GM23338 (cell line): Measurements from ENCODE around the gene SMARCC2. TPM values are rescaled to one million over a fixed set of nuclear protein-coding genes. Genes with fewer than 3 reads are reported as not detected.

ENCODE experiments used
- ATAC-seq: fragments of 200-7000 bp; cut with Tn5 transposase; 3 replicates; pipeline ENCODE4 v1.9.1; 2020
- DNase-seq: peaks from one replicate; pipeline ENCODE4 v3.0.0-alpha.2; 2015; ENCODE audit warnings: low spot score
- H2AFZ ChIP-seq: fragments of 200-600 bp; sonication (generic); 2 replicates; pipeline ENCODE4 v1.8.0; 2016; ENCODE audit warnings: antibody characterized with exemption, mild to moderate bottlenecking, moderate library complexity
- H3F3A ChIP-seq: fragments of 200-600 bp; sonication (generic); replicated peaks from 2 replicates; pipeline ENCODE4 v1.8.0; 2017; ENCODE audit warnings: antibody characterized with exemption, mixed run types, low read depth
- H3K27ac ChIP-seq: fragments of 200-600 bp; sonication (generic); 2 replicates; pipeline ENCODE4 v1.6.1; 2016; ENCODE audit warnings: low read depth
- H3K27me3 ChIP-seq: fragments of 200-600 bp; sonication (generic); 2 replicates; pipeline ENCODE4 v1.8.0; 2016; ENCODE audit warnings: mild to moderate bottlenecking, mixed run types, moderate library complexity; ENCODE audit not compliant: insufficient read depth
- H3K36me3 ChIP-seq: fragments of 200-600 bp; sonication (generic); 2 replicates; pipeline ENCODE4 v1.8.0; 2016; ENCODE audit warnings: mild to moderate bottlenecking; ENCODE audit not compliant: insufficient read depth
- H3K4me1 ChIP-seq: fragments of 200-600 bp; sonication (generic); 2 replicates; pipeline ENCODE4 v1.8.0; 2016; ENCODE audit warnings: mild to moderate bottlenecking, moderate library complexity; ENCODE audit not compliant: insufficient read depth
- H3K4me2 ChIP-seq: fragments of 200-600 bp; sonication (generic); 2 replicates; pipeline ENCODE4 v1.7.1; 2017; ENCODE audit warnings: mixed run types
- H3K4me3 ChIP-seq: fragments of 200-600 bp; sonication (generic); 2 replicates; pipeline ENCODE4 v1.6.1; 2016; ENCODE audit warnings: mixed run types
- H3K79me2 ChIP-seq: fragments of 200-600 bp; sonication (generic); replicated peaks from 2 replicates; pipeline ENCODE4 v1.8.0; 2017; ENCODE audit warnings: mild to moderate bottlenecking; ENCODE audit not compliant: insufficient read depth
- H3K9me2 ChIP-seq: fragments of 200-600 bp; sonication (generic); 2 replicates; pipeline ENCODE4 v1.8.0; 2017; ENCODE audit not compliant: insufficient read depth
- H4K20me1 ChIP-seq: fragments of 200-600 bp; sonication (generic); replicated peaks from 2 replicates; pipeline ENCODE4 v1.8.0; 2017; ENCODE audit warnings: mild to moderate bottlenecking; ENCODE audit not compliant: insufficient read depth
- H3K27ac Mint-ChIP-seq: 2 replicates; pipeline ENCODE4 v1.8.0; 2020; ENCODE audit warnings: inconsistent platforms, mild to moderate bottlenecking, moderate library complexity, mixed read lengths
- H3K27me3 Mint-ChIP-seq: 3 replicates; pipeline ENCODE4 v1.8.0; 2022; ENCODE audit warnings: low read depth, mild to moderate bottlenecking, moderate library complexity, mixed read lengths, inconsistent platforms; ENCODE audit not compliant: insufficient read depth, poor library complexity
- H3K36me3 Mint-ChIP-seq: 3 replicates; pipeline ENCODE4 v1.8.0; 2021; ENCODE audit warnings: low read depth, mild to moderate bottlenecking, inconsistent platforms, moderate library complexity, mixed read lengths
- H3K4me1 Mint-ChIP-seq: 3 replicates; pipeline ENCODE4 v1.8.0; 2020; ENCODE audit warnings: mild to moderate bottlenecking, inconsistent platforms, mixed read lengths
- H3K4me3 Mint-ChIP-seq: 3 replicates; pipeline ENCODE4 v1.8.0; 2021; ENCODE audit warnings: moderate library complexity, mild to moderate bottlenecking, inconsistent platforms, mixed read lengths
- H3K9me3 Mint-ChIP-seq: 3 replicates; pipeline ENCODE4 v1.8.0; 2020; ENCODE audit warnings: moderate library complexity, mild to moderate bottlenecking, inconsistent platforms, mixed read lengths
- ETS1 ChIP-seq: IDR thresholded peaks from 2 replicates; pipeline ENCODE4 v1.6.1; 2016; ENCODE audit warnings: antibody characterized with exemption
- EZH2 ChIP-seq: fragments of 200-600 bp; sonication (generic); IDR thresholded peaks from one replicate; pipeline ENCODE4 v1.8.0; 2017; ENCODE audit warnings: antibody characterized with exemption, mild to moderate bottlenecking, low read depth; ENCODE audit not compliant: unreplicated experiment
- EZH2phosphoT487 ChIP-seq: fragments of 200-600 bp; sonication (generic); IDR thresholded peaks from one replicate; pipeline ENCODE4 v1.8.1; 2018; ENCODE audit warnings: antibody characterized with exemption; ENCODE audit not compliant: unreplicated experiment
- JUNB ChIP-seq: IDR thresholded peaks from one replicate; pipeline ENCODE4 v1.6.1; 2016; ENCODE audit warnings: antibody characterized with exemption; ENCODE audit not compliant: unreplicated experiment
- STAT1 ChIP-seq: IDR thresholded peaks from one replicate; pipeline ENCODE4 v1.6.1; 2016; ENCODE audit warnings: antibody characterized with exemption; ENCODE audit not compliant: unreplicated experiment
- ZNF462 ChIP-seq: fragments of 250-450 bp; sonication (Bioruptor Pico); IDR thresholded peaks from 2 replicates; pipeline ENCODE4 v1.5.0; 2020; ENCODE audit warnings: mild to moderate bottlenecking, moderate library complexity
- polyA plus RNA-seq: library from polyadenylated mRNA; unstranded; fragments of >200 nt; fragmentation: Nextera tagmentation; extraction: Ambion mirVana; gene quantifications from 2 replicates; pipeline ENCODE4 v1.2.1, GENCODE V29; 2016
- total RNA-seq: library from RNA; depleted of rRNA; stranded (reverse); fragments of >200 nt; shearing (Covaris generic); gene quantifications from 2 replicates; pipeline ENCODE4 v1.2.3, GENCODE V29; 2014

SMARCC2 gene
- total and polyA plus RNA-seq, 2 experiments from 2014 or later = 40.4 to 68.3 TPM

GRCh38 chr12:56159482-56160192 is 29.6 kb downstream of the SMARCC2 start:
- H3K4me2 ChIP-seq = peak overlapping the region; percentile 91
- H3K79me2 ChIP-seq = peaks cover 31% of the 10 kb centered on the region
- no peak for ATAC-seq
- peaks cover 62% of the 10 kb centered on the region for H3K4me1 Mint-ChIP-seq
- H3K36me3 Mint-ChIP-seq = peaks cover 82% of the 10 kb centered on the region
- H3K4me3 Mint-ChIP-seq = peak overlapping the region; percentile 92
- H2AFZ ChIP-seq = no peak overlapping the region
- H3K4me3 ChIP-seq = peak overlapping the region; percentile 84
- no peaks in the 10 kb centered on the region for H3K9me2 ChIP-seq
- H3K27ac ChIP-seq = peak overlapping the region; percentile 98
- H3K27me3 ChIP-seq = no peaks in the 10 kb centered on the region
- H3F3A ChIP-seq = peaks cover 52% of the 10 kb centered on the region
- H3K9me3 Mint-ChIP-seq = no peaks in the 10 kb centered on the region; the same call in none of the 3 replicates
- H3K27ac Mint-ChIP-seq = peak overlapping the region; percentile 99
- no peak for DNase-seq
- TF ChIP-seq EZH2phosphoT487 = no peak
- no peak for TF ChIP-seq ZNF462 (CRISPR knock-in tag)
- TF ChIP-seq ETS1 = no peak
- no peak for TF ChIP-seq STAT1
- TF ChIP-seq EZH2 = no peak
- no peak for TF ChIP-seq JUNB
- peaks cover 40% of the 10 kb centered on the region for H3K36me3 ChIP-seq
- H3K27me3 Mint-ChIP-seq = peaks cover 54% of the 10 kb centered on the region
- H4K20me1 ChIP-seq = peaks cover 17% of the 10 kb centered on the region
- H3K4me1 ChIP-seq = peaks cover 47% of the 10 kb centered on the region
